Measurements from ENCODE around the gene MEG3.

Gene MEG3

GRCh38 chr14:100825713-100826331 lies at the start of gene MEG3:
TSS of gene MEG3 (plus strand) at chr14:100826118.
- no peak for DNase-seq (ENCODE audit: low read depth in 2 of 2)

GRCh38 chr14:100776681-100777365 lies 49.1 kb upstream of the MEG3 start:
- DNase-seq (ENCODE audit: low read depth in 2 of 2), result no peak

- no peak for DNase-seq (ENCODE audit: low read depth in 2 of 2)
Measured at GRCh38 chr14:100777366-100777817, 48.5 kb upstream of the MEG3 start.

GRCh38 chr14:100777818-100778525 lies 47.9 kb upstream of the MEG3 start:
- DNase-seq (ENCODE audit: low read depth in 2 of 2), result no peak

GRCh38 chr14:100778526-100778882 lies 47.4 kb upstream of the MEG3 start:
- DNase-seq (ENCODE audit: low read depth in 2 of 2), result no peak

- DNase-seq (ENCODE audit: low read depth in 2 of 2), result no peak
Measured at GRCh38 chr14:100778951-100779690, 46.8 kb upstream of the MEG3 start.

- DNase-seq (ENCODE audit: low read depth in 2 of 2), result no peak
Measured at GRCh38 chr14:100779691-100780080, 46.2 kb upstream of the MEG3 start.

GRCh38 chr14:100780246-100780645 lies 45.7 kb upstream of the MEG3 start:
- no peak for DNase-seq (ENCODE audit: low read depth in 2 of 2)

GRCh38 chr14:100780646-100781355 lies 45.1 kb upstream of the MEG3 start:
- no peak for DNase-seq (ENCODE audit: low read depth in 2 of 2)

- no peak for DNase-seq (ENCODE audit: low read depth in 2 of 2)
Measured at GRCh38 chr14:100781952-100782351, 44.0 kb upstream of the MEG3 start.

GRCh38 chr14:100782516-100783320 lies 43.2 kb upstream of the MEG3 start:
- DNase-seq (ENCODE audit: low read depth in 2 of 2), result no peak

GRCh38 chr14:100783630-100784370 lies 42.1 kb upstream of the MEG3 start:
- no peak for DNase-seq (ENCODE audit: low read depth in 2 of 2)

- no peak for DNase-seq (ENCODE audit: low read depth in 2 of 2)
Measured at GRCh38 chr14:100784523-100785337, 41.2 kb upstream of the MEG3 start.

- no peak for DNase-seq (ENCODE audit: low read depth in 2 of 2)
Measured at GRCh38 chr14:100785338-100785615, 40.6 kb upstream of the MEG3 start.

- no peak for DNase-seq (ENCODE audit: low read depth in 2 of 2)
Measured at GRCh38 chr14:100785626-100786025, 40.3 kb upstream of the MEG3 start.

- no peak for DNase-seq (ENCODE audit: low read depth in 2 of 2)
Measured at GRCh38 chr14:100786131-100786530, 39.8 kb upstream of the MEG3 start.

- no peak for DNase-seq (ENCODE audit: low read depth in 2 of 2)
Measured at GRCh38 chr14:100786576-100787219, 39.2 kb upstream of the MEG3 start.

- no peak for DNase-seq (ENCODE audit: low read depth in 2 of 2)
Measured at GRCh38 chr14:100787659-100788058, 38.3 kb upstream of the MEG3 start.

GRCh38 chr14:100788517-100788916 lies 37.4 kb upstream of the MEG3 start:
- DNase-seq (ENCODE audit: low read depth in 2 of 2), result no peak

Measured in activated CD4-positive, alpha-beta T cell treated with anti-CD3 and anti-CD28 coated beads for 24 hours (primary cell).